DMS 273 treated with DMSO at 0.1 percent for 48 hours (cell line): Measurements from ENCODE around the gene SPSB1.

Experiments
- DNase-seq: peaks from one replicate; lab custom pipeline; 2025; lab: John Stamatoyannopoulos, UW

The SPSB1 gene

GRCh38 chr1:9300573-9300972 lies 7.9 kb downstream of the SPSB1 start:
- DNase-seq, result no peak

DNA sequence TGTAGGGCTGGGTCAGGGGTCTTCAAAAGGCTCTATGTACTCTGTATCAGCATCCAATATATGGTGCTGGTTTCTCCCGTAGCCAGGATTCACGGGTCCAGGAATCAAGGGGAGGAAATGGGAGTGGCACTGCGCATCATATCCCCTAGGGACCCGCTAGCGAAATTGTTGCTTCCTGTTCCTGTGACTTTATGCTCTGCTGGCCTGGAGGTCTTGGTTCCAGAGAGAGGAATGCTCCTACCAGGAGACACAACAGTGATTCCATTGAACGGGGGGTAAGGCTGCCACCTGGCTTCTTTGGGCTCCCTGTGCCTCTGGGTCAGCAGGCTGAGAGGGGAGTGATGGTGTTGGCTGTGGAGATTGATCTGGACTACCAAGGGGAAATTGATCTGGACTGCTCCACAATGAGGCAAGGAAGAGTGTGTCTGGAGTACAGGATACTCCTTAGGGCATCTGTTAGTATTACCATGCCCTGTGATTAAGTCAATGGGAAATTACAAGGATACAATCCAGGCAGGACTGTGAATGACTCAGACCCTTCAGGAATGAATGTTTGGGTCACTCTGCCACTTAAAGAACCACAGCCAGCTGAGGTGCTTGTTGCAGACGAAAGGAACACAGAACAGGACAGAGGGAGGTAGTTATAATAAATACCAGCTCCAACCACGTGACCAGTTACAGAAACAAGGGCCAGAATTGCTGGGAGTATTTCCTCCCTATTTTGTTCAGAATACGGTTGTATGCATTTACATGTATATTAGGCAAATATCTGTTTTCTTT lies 10.2 kb downstream of the SPSB1 start:
- DNase-seq, result no peak

GRCh38 chr1:9303916-9304315 lies 11.2 kb downstream of the SPSB1 start:
- no peak for DNase-seq

- no peak for DNase-seq
Measured at GRCh38 chr1:9305216-9305615, 12.5 kb downstream of the SPSB1 start.

DNA sequence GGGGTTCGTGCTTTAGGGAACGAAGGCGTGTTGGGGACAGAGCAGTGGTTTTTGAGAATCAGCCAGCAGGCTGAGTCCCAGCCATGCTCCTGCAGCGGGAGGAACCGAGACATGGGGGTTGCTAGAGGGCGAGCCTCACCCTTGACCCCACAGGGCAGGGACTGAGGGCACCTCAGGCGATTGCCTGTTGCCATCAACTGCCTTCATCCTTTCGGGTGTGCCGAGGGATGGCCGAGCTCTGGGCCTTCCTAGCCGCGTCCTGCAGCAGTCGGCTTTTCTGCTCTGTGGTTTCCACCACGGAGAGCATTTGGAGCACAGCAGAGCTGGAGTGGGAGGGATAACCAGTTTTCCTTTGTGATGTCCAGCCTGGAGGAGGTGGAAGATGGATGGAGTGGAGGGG lies 13.3 kb downstream of the SPSB1 start:
- no peak for DNase-seq

- DNase-seq, result no peak
Measured at GRCh38 chr1:9307303-9307702, 14.6 kb downstream of the SPSB1 start.

- no peak for DNase-seq
Measured at GRCh38 chr1:9308236-9308785, 15.6 kb downstream of the SPSB1 start.

- no peak for DNase-seq
Measured at GRCh38 chr1:9309080-9309479, 16.4 kb downstream of the SPSB1 start.

- no peak for DNase-seq
Measured at GRCh38 chr1:9309991-9310390, 17.3 kb downstream of the SPSB1 start.

DNA sequence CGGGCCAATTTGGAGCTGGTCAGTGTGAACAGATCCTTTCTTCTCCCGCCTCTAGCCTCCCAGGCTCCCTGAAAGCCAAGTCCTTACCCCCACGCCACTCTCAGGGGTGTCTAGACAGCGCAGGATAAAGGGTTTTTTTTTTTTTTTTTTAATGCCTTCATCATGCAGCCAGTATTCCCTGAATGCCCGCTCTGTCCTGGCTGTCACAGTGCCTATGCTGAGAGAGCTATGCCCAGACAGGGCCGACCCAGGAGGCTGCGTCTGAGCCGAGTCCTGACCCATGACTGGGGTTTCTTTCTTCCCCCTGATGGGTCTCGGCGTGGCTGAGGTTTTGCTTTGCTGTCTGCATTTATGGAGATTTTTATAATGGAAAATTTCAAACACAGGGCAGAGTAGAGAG lies 18.3 kb downstream of the SPSB1 start:
- no peak for DNase-seq

DNA sequence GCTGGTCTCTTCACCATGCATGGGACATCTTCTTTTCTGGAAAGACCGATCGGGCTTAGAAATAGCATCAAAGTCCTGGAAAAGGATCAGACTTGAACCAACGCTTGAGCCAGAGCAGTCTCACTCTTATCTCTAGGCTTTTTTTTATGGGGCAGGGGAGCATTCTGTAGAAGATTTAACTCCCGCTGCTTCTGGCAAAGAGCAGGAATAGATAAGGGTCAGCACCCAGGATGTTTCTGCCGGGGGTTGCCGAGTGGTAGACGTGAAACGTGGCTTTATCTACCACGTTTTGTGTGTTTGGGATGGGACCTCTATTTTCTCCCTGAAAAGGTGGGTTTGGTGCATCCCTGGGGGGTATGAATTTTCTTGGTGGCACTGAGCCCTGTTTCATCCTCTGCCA lies 18.8 kb downstream of the SPSB1 start:
- no peak for DNase-seq

DNA sequence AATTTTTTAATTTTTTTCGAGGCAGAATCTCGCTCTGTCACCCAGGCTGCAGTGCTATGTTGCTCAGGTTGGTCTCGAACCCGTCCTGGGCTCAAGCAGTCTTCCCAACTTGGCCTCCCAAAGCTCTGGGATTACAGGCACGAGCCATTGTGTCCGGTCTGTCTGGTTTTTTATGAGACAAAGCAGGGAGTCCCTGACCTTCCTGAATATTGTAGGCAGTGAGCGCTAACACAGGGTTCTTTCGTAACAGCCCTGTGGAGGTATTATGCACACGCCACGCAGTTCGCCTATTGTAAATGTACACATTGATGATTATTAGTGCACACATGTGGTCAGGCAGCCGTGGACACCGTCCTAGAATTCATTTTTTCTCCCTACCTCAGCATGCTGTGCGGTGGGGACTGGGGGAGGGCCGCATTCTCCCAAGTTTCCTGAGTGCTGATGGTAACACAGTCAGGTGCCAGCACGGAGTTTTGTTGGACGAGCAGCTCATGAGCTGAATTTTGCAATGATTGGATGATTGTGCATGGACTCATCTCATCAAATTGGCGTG lies 19.6 kb downstream of the SPSB1 start:
- DNase-seq, result no peak

- no peak for DNase-seq
Measured at GRCh38 chr1:9313576-9313975, 20.9 kb downstream of the SPSB1 start.

GRCh38 chr1:9314111-9314510 lies 21.4 kb downstream of the SPSB1 start:
- DNase-seq, result no peak

- no peak for DNase-seq
Measured at GRCh38 chr1:9314711-9315379, 22.2 kb downstream of the SPSB1 start.

GRCh38 chr1:9315411-9316079 lies 22.9 kb downstream of the SPSB1 start:
- DNase-seq, result no peak

DNA sequence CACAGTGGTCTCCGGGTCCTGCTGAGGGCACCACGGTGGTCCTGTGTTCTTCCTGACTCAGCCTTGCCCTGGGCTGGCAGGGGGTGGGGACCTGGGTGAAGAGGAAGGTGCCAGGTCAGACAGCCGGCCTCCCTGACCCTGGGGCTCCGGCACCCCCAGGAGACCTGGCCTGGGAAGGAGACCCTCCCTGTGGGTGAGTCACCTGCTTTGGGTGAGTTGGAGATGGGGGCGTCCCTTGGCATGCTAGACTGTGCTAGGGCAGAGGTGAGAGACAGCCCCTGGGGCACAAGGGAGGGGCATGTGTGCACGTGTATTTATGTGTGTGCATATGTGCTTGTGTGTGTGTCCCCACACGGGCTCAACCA lies 23.4 kb downstream of the SPSB1 start:
- no peak for DNase-seq

- DNase-seq, result no peak
Measured at GRCh38 chr1:9316512-9316911, 23.8 kb downstream of the SPSB1 start.

- no peak for DNase-seq
Measured at GRCh38 chr1:9317072-9317471, 24.4 kb downstream of the SPSB1 start.

DNA sequence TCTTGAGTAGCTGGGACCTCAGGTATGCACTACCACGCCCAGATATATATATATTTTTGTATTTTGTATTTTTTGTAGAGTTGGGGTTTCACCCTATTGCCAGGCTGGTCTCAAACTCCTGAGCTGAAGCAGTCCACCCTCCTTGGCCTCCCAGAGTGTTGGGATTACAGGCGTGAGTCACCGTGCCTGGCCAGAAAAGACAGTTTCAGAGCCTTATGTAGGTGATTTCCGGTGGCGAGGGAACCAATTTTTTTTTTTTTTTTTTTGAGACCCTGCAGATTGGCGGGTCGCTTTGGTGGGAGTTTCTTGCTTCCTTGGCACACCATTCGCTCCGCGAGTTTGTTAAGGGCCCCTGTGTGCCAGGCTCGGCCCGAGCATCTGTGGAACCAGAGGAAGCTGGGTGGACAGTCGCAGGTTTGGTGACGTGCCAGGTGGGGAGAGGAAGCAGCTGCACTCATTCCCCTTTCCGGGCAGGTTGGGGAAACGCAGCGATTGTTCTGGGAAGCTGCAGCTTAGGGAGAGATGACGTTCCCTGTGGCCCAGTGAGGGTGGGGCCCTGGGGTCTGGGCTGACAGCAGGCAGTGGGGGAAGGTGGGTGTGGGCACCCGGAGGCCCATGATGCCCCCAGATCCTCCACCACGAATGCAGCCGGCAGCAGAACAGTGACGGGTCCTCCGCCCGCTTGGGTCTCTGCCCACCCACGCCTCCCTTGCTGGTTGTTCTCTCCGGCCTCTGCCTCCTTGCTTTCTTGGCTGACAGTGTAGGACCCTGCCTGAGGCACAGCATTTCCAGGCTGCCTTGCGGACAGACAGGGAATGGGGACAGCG lies 25.1 kb downstream of the SPSB1 start:
- DNase-seq, result no peak

GRCh38 chr1:9319208-9319788 lies 26.6 kb downstream of the SPSB1 start:
- DNase-seq, result no peak
